GM21576 (cell line): ENCODE results near the gene RSAD2.
"Not testable (repeated sequence)": the region's sequence is repeated elsewhere in the genome, so short reads cannot be mapped to it uniquely, and the experiment has no call there.

Experiments
- ATAC-seq: cut with Tn5 transposase; IDR thresholded peaks from one replicate; pipeline ENCODE4 v1.9.1; 2021; ENCODE audit warnings: mild to moderate bottlenecking, moderate library complexity; ENCODE audit not compliant: unreplicated experiment

Gene RSAD2

GRCh38 chr2:6924101-6924923 lies 46.7 kb downstream of the RSAD2 start:
- ATAC-seq: no peak

GRCh38 chr2:6924924-6925409 lies 47.4 kb downstream of the RSAD2 start:
- no peak for ATAC-seq

GRCh38 chr2:6926071-6926732 lies 48.6 kb downstream of the RSAD2 start:
- ATAC-seq: no peak

GRCh38 chr2:6927186-6927585 lies 49.6 kb downstream of the RSAD2 start:
- no peak for ATAC-seq

- no peak for ATAC-seq
These were observed 50.2 kb downstream of the RSAD2 start for GRCh38 chr2:6927753-6928152.

GRCh38 chr2:6928452-6928851 lies 50.9 kb downstream of the RSAD2 start:
- ATAC-seq: no peak

GRCh38 chr2:6929196-6929819 lies 51.7 kb downstream of the RSAD2 start:
- ATAC-seq: no peak

- ATAC-seq: no peak
These were observed 53.5 kb downstream of the RSAD2 start for GRCh38 chr2:6930923-6931647.

GRCh38 chr2:6931753-6932152 lies 54.2 kb downstream of the RSAD2 start:
- ATAC-seq: no peak

GRCh38 chr2:6932206-6932605 lies 54.6 kb downstream of the RSAD2 start:
- ATAC-seq: no peak

- no peak for ATAC-seq
These were observed 55.3 kb downstream of the RSAD2 start for GRCh38 chr2:6932828-6933227.

- ATAC-seq: no peak
These were observed 56.3 kb downstream of the RSAD2 start for GRCh38 chr2:6933911-6934310.

- no peak for ATAC-seq
These were observed 56.8 kb downstream of the RSAD2 start for GRCh38 chr2:6934345-6934744.

- ATAC-seq: no peak
These were observed 57.4 kb downstream of the RSAD2 start for GRCh38 chr2:6934758-6935651.

- not testable (repeated sequence) for ATAC-seq
These were observed 58.1 kb downstream of the RSAD2 start for GRCh38 chr2:6935652-6936020.

GRCh38 chr2:6937157-6937556 lies 59.6 kb downstream of the RSAD2 start:
- no peak for ATAC-seq

GRCh38 chr2:6937582-6937981 lies 60.0 kb downstream of the RSAD2 start:
- ATAC-seq: no peak

GRCh38 chr2:6939071-6939470 lies 61.5 kb downstream of the RSAD2 start:
- ATAC-seq: no peak

GRCh38 chr2:6940820-6941219 lies 63.2 kb downstream of the RSAD2 start:
- no peak for ATAC-seq
